Gastroesophageal sphincter (tissue), 3 donors: ENCODE measurements around the gene FANCC.

Experiments
- CTCF ChIP-seq, 4 experiments: fragments of 200-600 bp in 2 of 4; fragments of 450-650 bp in 2 of 4; sonication (generic) in 1 of 4; IDR thresholded peaks; one replicate each; pipeline ENCODE4 v1.5.1; 2017 to 2019; ENCODE audit warnings: antibody characterized with exemption in 4 of 4, mild to moderate bottlenecking in 2 of 4, moderate library complexity in 2 of 4
- POLR2A ChIP-seq, 2 donors: fragments of 450-650 bp; IDR thresholded peaks; one replicate each; pipeline ENCODE4 v1.6.1; 2017; ENCODE audit warnings: antibody characterized with exemption in 2 of 2, mild to moderate bottlenecking in 2 of 2, moderate library complexity in 1 of 2
- POLR2AphosphoS5 ChIP-seq: sonication (generic); formaldehyde crosslinking; IDR thresholded peaks from one replicate; pipeline ENCODE4 v1.6.1; 2017; ENCODE audit warnings: antibody characterized with exemption

- peak in 1 of 4 experiments; percentile 26 for TF ChIP-seq CTCF (IDR thresholded peaks at IDR 0.05)
- TF ChIP-seq POLR2A (IDR thresholded peaks at IDR 0.05), result no peak
- peak; percentile 10 for TF ChIP-seq POLR2AphosphoS5
Observed at GRCh38 chr9:95090023-95090791, 227.3 kb downstream of the FANCC start.
